ENCODE results near the gene C1QTNF1.

C1QTNF1 gene

GRCh38 chr17:79023886-79024771, at the start of gene C1QTNF1:
Gene C1QTNF1, plus strand, starts transcription at chr17:79024169. Its CDS starts 19,800 bp downstream, at chr17:79043969.
- DNase-seq (ENCODE audit: low spot score), result no peak

- DNase-seq (ENCODE audit: low spot score), result no peak
Measured at GRCh38 chr17:78974635-78975591, 49.1 kb upstream of the C1QTNF1 start.

- DNase-seq (ENCODE audit: low spot score), result no peak
Measured at GRCh38 chr17:78976907-78977680, 46.9 kb upstream of the C1QTNF1 start.

GRCh38 chr17:78977681-78977943, 46.4 kb upstream of the C1QTNF1 start:
- DNase-seq (ENCODE audit: low spot score), result no peak

- no peak for DNase-seq (ENCODE audit: low spot score)
Measured at GRCh38 chr17:78977997-78978973, 45.7 kb upstream of the C1QTNF1 start.

- peak; percentile 89 for DNase-seq (ENCODE audit: low spot score)
Measured at GRCh38 chr17:78979780-78980623, 44.0 kb upstream of the C1QTNF1 start, which contains the start of gene LGALS3BP. Gene LGALS3BP, minus strand, starts transcription at chr17:78979923. Its CDS starts 2,732 bp downstream, at chr17:78977191.

GRCh38 chr17:78980624-78980972, 43.4 kb upstream of the C1QTNF1 start:
- DNase-seq (ENCODE audit: low spot score), result no peak

GRCh38 chr17:78981010-78981888, 42.7 kb upstream of the C1QTNF1 start:
- no peak for DNase-seq (ENCODE audit: low spot score)

GRCh38 chr17:78985395-78985794, 38.6 kb upstream of the C1QTNF1 start:
- no peak for DNase-seq (ENCODE audit: low spot score)

- peak; percentile 54 for DNase-seq (ENCODE audit: low spot score)
Measured at GRCh38 chr17:78986048-78986648, 37.8 kb upstream of the C1QTNF1 start.

- no peak for DNase-seq (ENCODE audit: low spot score)
Measured at GRCh38 chr17:78986649-78987328, 37.2 kb upstream of the C1QTNF1 start.

- no peak for DNase-seq (ENCODE audit: low spot score)
Measured at GRCh38 chr17:78988152-78988551, 35.8 kb upstream of the C1QTNF1 start.

- DNase-seq (ENCODE audit: low spot score), result no peak
Measured at GRCh38 chr17:78990349-78991016, 33.5 kb upstream of the C1QTNF1 start.

- no peak for DNase-seq (ENCODE audit: low spot score)
Measured at GRCh38 chr17:78991017-78991738, 32.8 kb upstream of the C1QTNF1 start.

GRCh38 chr17:78991906-78992532, 31.9 kb upstream of the C1QTNF1 start:
- no peak for DNase-seq (ENCODE audit: low spot score)

- no peak for DNase-seq (ENCODE audit: low spot score)
Measured at GRCh38 chr17:78992542-78993212, 31.3 kb upstream of the C1QTNF1 start.

Measured in globus pallidus (tissue), 1 donor.